Occipital lobe (tissue), 2 donors: ENCODE measurements around the gene MALL. TPM values are rescaled to one million over a fixed set of nuclear protein-coding genes. Genes with fewer than 3 reads are reported as not detected.
A peak's percentile ranks its signal among the peaks of the same experiment; 100 is the strongest.
"Not testable (repeated sequence)": the region's sequence is repeated elsewhere in the genome, so short reads cannot be mapped to it uniquely, and the experiment has no call there.

Experiments
- DNase-seq: peaks from one replicate; lab custom pipeline; 2025; lab: John Stamatoyannopoulos, UW
- total RNA-seq: library from RNA; depleted of rRNA; stranded (reverse); fragments of >200 nt; gene quantifications from one replicate; pipeline ENCODE4 v1.2.3, GENCODE V29; 2014

MALL gene
- total RNA-seq, 1 donor from 2014 or later, result 0.94 TPM

DNA sequence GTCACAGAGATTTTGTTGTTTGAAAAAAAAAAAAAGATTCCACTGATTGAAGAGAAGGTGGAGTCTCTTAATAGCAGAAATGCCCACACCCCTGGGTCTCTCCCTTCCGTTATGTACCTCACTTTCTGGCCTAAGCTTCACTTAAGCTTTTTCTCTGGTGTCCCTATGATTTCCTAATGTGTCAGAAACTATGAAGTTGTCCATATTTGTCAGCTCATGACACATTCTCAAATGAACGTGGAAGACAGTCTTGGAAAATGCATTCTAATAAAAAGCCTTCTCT, 5.4 kb upstream of the MALL start:
- DNase-seq, result no peak

- DNase-seq, result no peak
These were observed 4.8 kb upstream of the MALL start for GRCh38 chr2:110120171-110121051.

DNA sequence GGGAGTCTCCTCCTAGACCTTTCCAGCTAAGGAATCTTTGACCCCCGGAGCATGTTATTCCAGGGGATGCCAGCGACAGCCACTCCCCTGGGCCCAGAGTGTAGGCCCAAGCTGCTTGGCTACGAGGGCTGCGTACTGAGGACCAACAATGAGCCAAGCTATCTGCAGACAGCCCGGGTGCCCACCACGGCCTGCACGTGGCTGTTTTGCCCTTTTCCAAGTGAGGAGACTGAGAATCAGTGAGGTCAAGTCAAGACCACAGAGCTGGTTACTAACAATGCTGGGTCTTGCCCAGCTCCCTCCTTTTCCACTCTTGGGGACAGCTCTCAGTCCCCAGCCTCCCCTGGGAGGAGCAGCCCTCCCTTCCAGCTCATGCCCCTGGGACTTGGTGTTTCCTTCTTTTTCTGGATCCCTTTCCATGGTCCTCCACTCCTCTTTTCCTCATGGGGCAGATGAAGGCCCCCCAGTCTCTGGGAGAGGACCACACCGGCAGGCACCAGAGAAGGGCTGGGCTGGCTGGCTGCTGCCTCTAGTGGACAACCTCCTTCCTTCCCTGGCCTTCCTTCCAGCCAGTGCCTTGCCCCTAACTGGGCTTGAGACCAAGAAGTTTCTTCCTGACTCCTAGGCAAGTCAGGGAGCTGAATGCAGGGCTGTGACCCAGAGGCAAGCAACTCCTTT, 550 bp upstream of the MALL start:
- no peak for DNase-seq

- no peak for DNase-seq
These were observed 779 bp downstream of the MALL start for GRCh38 chr2:110114831-110115255.

GRCh38 chr2:110113961-110114591, 1.5 kb downstream of the MALL start:
- DNase-seq, result no peak

GRCh38 chr2:110108291-110108690, 7.3 kb downstream of the MALL start:
- DNase-seq, result not testable (repeated sequence)

GRCh38 chr2:110107092-110108079, 8.2 kb downstream of the MALL start:
- no peak for DNase-seq

DNA sequence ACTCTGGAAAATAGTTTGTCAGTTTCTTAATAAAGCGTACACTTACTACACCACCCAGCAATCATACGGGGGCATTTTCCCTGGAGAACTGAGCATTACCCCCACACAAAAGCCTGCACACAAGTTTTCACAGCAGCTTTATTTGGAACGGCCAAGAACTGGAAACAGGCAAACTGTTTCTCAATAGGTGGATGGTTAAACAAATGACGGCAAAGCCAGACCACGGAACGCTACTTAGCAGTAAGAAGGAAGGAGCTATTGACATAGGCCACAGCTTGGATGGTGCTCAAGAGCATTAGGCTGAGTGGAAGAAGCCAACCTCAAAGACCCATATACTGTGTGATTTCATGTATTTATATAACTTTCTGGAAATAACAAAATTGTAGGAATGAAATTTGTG, 9.0 kb downstream of the MALL start:
- no peak for DNase-seq

DNA sequence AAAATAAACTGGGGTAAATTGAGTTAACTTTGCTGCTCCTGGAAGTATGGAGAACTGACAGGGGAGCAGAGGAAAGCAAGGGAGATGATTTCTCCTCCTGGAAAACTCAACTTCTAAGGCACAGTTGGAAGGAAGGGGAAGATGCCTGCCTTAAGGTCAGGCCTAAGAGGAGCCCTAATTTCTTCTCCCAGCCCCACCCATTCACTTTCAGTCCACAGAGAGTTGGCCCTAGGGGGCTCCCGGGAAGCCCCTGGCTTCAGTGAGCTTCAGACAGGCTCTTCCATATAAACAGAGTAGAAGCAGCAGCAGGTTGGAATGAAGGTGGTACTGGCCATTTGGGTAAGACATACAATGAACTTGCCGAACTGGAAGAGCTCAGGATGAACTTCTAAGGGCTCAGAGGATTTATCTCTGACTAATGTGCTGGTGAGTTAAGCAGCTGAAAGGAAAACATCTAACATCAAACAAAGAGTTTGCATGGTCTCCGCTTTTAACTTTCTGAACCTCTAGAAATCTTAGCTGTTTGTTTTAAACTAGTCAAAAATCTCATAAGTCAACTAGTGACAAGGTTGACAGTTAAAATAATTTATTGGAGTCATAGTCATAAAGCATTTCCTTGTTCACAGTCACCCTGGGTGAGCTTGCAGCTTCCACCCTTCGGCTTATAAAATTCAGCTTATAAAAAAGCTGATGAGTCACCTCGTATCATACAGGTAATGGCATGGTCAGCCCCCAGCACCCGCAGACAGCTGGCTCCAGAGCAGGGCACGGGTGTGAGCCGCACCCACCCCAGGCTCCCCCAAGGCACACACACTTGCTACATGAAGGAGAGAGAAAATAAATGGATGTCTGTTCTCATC, 9.8 kb downstream of the MALL start:
- no peak for DNase-seq

DNA sequence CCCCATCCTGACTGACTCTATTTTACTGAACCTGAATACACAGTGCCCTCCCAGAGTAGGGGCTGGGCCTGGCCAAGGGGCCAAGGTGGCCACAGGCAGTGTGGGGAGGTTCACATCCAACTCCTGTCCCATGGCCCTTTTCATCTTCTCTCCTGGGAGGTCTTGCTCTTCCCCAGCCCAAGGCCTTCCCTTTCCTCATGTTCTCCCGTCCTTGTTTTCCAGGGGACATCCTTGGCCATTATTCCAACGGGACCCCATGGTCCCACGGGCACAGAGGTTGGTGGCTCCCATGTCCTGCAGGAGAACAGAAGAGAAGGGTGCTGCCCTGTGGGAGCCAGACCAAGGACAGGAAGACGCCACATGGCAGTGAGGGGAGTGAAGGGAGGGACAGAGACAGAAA, 10.4 kb downstream of the MALL start:
- no peak for DNase-seq

DNA sequence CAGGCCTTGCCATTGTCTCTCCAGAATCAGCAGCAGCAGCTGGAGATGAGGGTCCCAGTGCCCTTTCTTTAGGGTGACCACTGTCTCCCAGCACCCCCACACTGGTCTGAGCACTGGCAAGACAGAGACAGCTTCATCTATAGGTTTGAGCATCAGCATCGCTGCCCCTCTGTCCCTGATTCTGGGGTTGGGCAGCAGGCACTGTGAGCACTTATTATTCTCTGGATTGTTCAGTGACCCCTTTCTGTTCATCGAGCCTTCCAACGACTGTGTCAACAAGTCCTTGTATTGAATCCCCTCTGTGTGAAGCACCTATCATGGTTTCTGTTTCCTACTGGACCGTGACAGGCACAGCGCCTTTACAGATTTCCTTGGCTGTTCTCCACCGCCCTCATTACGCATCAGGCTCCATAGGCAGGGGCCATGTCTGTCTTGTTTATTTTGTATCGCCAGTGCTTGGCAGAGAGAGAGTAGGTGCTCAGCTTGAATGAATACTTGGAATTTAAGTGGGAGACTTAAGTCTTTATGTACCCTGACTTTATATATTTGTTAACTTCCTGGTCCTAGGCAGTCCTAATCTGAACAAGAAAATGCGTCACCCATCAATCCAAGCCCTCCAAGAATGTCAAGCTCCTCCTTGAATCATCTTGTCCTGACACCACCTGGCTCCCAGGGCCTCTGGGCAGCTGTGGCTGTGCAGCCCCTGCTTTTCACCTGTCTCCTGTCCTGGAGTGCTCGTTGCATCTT, 11.4 kb downstream of the MALL start:
- DNase-seq, result no peak

- DNase-seq, result no peak
These were observed 12.3 kb downstream of the MALL start for GRCh38 chr2:110103061-110103961.

DNA sequence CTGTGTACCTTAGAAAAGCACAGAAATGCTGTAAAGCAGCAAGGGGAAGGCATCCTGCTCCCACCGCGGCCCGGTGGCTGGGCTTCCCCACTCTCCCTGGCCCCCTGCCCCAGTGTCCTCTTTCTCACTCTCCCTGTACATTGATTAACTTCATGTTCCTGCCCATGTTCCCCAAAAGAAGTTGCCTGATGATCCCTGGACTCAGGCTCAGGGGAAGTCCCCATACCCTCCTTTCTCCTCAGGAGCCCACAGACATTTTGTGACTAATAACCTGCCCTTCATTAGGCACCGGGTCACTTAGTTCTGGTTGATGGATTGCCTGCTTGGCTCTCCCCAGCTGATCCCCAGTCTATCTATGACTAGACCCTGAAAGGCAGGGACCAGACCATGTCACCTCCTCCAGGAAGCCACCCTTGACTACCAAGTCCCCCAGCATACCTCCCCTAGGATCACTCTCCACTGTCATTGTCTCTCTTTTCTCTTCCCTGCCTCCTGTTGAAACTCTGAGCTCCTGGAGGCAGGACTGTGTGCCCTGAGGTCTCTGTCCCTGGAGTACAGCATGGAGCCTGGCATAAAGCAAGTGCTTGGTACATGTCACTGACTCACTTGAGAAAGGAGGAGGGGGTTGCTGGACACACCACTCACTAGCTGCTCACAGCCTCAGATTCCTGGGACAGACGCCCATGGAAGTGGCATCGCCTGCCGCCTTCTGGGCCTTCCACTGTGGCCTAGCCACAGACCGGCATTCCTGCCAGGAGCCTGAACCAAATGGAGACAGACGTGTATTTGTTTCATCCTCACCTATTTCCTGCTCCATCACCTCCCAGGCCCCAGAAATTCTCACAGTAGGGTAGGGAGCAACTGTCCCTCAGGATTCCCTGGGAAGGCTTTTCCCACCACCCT, 13.5 kb downstream of the MALL start:
- no peak for DNase-seq

DNA sequence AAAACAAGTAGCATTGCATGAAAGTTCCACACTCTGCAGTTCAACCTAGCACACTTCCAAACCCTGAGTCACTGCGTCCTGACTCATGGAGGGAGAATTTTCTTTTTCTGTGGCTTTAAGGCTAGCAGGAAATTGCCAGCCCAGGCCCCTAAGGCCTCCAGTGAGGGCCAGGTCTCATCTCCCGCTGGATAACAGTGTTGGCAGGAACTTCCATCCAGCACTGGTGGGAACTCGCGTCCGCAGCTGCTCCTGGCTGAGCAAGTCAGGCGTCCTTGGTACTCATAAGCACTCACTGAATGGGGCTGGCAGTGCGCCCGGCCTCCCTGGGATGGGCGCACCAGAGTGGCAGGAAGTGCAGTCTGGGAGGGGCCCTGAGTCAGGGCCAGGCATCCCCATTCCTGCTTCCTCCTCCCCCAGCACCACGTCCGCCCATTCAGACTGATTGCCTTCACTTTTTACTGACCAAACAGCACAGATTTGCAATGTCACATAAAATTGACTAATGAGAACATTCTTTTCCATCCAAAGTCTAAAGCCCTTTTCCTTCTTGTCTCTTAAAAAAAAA, 14.3 kb downstream of the MALL start:
- DNase-seq, result peak; percentile 53

- not testable (repeated sequence) for DNase-seq
These were observed 14.7 kb downstream of the MALL start for GRCh38 chr2:110100880-110101279.

DNA sequence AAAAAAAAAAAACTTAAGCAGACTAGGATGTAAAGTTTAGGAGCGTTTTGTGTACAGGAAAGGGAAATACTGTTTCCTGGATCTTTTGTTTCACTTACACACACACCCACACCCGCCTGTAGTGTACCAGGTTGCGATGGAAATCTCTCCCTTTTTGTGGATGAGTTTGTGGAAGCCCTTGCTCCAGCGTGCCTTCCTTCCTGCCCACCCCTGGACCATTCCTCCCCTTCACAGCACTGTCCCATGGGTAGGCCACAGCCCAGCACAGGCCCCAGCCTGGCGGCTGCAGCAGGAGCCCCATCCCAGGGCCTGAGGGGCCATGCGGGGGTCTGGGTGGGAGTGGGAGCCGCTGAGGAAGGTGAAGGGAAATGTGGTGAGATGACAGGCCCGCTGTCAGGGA, 15.1 kb downstream of the MALL start:
- DNase-seq, result no peak
